Kidney epithelial cell (primary cell): ENCODE results near the gene ARMC3. TPM values are rescaled to one million over a fixed set of nuclear protein-coding genes. Genes with fewer than 3 reads are reported as not detected.

Experiments
- DNase-seq: peaks from one replicate; pipeline ENCODE4 v3.0.0-alpha.2; 2010; ENCODE audit warnings: low read depth
- H3K27me3 ChIP-seq: 2 replicates; pipeline ENCODE4 v1.6.0; 2011; ENCODE audit warnings: low read length; ENCODE audit not compliant: control insufficient read depth, insufficient read depth
- H3K36me3 ChIP-seq: 2 replicates; pipeline ENCODE4 v1.5.1; 2011; ENCODE audit warnings: low read length; ENCODE audit not compliant: control insufficient read depth, insufficient read depth
- H3K4me3 ChIP-seq: 2 replicates; pipeline ENCODE4 v1.5.1; 2011; ENCODE audit warnings: low read depth, mild to moderate bottlenecking, control low read depth, low read length
- total RNA-seq: library from RNA; depleted of rRNA; stranded (reverse); fragments of >200 nt; gene quantifications from 2 replicates; pipeline ENCODE4 v1.2.3, GENCODE V29; 2015
- TF ChIP-seq, protein P1 (sequence below): IDR thresholded peaks from 2 replicates; pipeline ENCODE4 v1.5.1; 2011; ENCODE audit warnings: mild to moderate bottlenecking, moderate library complexity, low read length, control low read depth, inconsistent platforms; ENCODE audit not compliant: insufficient read depth, poor library complexity, severe bottlenecking

ARMC3 gene, protein sequence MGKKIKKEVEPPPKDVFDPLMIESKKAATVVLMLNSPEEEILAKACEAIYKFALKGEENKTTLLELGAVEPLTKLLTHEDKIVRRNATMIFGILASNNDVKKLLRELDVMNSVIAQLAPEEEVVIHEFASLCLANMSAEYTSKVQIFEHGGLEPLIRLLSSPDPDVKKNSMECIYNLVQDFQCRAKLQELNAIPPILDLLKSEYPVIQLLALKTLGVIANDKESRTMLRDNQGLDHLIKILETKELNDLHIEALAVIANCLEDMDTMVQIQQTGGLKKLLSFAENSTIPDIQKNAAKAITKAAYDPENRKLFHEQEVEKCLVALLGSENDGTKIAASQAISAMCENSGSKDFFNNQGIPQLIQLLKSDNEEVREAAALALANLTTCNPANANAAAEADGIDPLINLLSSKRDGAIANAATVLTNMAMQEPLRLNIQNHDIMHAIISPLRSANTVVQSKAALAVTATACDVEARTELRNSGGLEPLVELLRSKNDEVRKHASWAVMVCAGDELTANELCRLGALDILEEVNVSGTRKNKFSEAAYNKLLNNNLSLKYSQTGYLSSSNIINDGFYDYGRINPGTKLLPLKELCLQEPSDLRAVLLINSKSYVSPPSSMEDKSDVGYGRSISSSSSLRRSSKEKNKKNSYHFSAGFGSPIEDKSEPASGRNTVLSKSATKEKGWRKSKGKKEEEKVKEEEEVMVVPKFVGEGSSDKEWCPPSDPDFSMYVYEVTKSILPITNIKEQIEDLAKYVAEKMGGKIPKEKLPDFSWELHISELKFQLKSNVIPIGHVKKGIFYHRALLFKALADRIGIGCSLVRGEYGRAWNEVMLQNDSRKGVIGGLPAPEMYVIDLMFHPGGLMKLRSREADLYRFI
- 0.34 and 1.6 TPM in 2 replicates for total RNA-seq

DNA sequence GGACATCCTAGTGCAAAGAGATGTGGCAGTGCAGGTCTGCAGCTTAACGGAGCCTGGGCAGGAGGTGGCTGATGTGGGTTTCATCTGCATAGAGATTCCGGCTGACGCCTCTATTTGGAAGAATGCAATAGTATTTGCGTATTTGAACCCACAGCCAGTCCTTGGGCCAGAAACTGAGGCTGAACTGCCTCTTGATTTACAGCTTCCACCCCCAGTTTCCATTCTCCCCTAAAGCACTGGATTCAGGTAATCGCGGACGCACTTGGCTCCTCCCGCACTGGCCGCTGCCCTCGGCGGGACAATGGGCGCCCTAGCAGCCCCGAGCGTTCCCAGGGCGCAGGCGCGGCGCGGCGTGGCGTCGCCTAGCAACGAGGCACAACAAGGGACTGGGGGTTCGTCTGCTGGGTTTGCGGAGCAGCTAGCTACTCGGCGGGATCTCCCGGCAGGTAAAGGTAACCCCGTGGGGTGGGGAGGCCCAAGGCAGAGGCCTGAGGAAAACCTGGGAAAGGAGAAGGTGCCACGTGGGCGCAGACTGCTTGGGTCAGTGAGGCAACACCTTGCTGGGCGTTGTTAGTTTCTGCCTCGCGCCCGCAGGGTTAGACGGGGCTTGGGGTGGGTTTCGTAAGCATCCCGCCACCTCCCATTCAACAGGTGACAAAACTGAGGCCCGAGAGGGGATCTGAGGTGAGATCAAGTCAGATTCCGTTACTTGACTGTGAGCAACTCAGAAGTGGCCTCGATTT is at the start of gene ARMC3:
Gene ARMC3, plus strand, starts transcription at position 393 of the 743 bp plus-strand sequence. CDS start 3,944 bp downstream, outside the sequence.
- H3K36me3 ChIP-seq = no peaks in the 10 kb centered on the region
- peak; percentile 19 for DNase-seq
- H3K4me3 ChIP-seq = peak within 1 kb of the TSS; percentile 56
- no peaks in the 10 kb centered on the region for H3K27me3 ChIP-seq
- TF ChIP-seq, protein P1, sequence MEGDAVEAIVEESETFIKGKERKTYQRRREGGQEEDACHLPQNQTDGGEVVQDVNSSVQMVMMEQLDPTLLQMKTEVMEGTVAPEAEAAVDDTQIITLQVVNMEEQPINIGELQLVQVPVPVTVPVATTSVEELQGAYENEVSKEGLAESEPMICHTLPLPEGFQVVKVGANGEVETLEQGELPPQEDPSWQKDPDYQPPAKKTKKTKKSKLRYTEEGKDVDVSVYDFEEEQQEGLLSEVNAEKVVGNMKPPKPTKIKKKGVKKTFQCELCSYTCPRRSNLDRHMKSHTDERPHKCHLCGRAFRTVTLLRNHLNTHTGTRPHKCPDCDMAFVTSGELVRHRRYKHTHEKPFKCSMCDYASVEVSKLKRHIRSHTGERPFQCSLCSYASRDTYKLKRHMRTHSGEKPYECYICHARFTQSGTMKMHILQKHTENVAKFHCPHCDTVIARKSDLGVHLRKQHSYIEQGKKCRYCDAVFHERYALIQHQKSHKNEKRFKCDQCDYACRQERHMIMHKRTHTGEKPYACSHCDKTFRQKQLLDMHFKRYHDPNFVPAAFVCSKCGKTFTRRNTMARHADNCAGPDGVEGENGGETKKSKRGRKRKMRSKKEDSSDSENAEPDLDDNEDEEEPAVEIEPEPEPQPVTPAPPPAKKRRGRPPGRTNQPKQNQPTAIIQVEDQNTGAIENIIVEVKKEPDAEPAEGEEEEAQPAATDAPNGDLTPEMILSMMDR = no peak

DNA sequence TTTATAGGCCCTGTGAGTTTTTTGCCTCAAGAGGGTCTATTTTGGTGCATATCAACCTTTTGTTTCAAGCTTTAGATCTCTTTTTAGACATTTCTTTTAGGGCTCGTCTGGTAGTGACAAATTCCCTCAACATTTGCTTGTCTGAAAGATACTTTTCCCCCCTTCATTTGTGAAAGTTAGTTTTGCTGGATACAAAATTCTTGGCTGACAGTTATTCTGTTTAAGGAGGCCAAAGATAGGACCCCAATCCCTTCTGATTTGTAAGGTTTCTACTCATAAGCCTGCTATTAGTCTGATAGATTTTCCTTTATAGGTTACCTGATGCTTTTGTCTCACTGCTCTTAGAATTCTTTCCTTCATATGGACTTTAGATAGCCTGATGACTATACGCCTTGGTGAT is 36.1 kb upstream of the ARMC3 start:
- H3K36me3 ChIP-seq = no peaks in the 10 kb centered on the region
- no peak for DNase-seq
- H3K27me3 ChIP-seq = no peaks in the 10 kb centered on the region
- no peak overlapping the region for H3K4me3 ChIP-seq
- TF ChIP-seq, protein P1 = no peak

DNA sequence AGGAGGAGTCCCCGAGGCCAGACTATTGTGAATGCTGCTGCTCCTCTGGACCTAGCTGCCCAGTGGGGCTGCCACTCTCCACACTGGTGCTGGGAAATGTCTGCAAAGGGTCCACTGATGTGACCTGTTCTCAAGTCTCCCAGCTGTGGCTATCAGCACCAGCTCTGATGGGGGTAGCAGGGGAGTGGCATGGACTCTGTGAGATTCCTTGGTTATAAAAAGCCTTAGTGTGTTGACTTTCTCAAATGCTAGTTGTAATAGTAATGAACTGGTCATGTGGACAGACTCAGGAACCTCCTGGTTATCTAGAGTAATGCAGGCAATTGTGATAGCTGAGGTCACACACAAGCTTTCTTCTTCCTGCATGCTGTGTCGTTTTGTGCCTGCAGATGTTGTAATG is 34.1 kb upstream of the ARMC3 start:
- H3K27me3 ChIP-seq = no peaks in the 10 kb centered on the region
- TF ChIP-seq, protein P1 = no peak
- H3K36me3 ChIP-seq = no peaks in the 10 kb centered on the region
- DNase-seq = no peak
- H3K4me3 ChIP-seq = no peak overlapping the region

DNA sequence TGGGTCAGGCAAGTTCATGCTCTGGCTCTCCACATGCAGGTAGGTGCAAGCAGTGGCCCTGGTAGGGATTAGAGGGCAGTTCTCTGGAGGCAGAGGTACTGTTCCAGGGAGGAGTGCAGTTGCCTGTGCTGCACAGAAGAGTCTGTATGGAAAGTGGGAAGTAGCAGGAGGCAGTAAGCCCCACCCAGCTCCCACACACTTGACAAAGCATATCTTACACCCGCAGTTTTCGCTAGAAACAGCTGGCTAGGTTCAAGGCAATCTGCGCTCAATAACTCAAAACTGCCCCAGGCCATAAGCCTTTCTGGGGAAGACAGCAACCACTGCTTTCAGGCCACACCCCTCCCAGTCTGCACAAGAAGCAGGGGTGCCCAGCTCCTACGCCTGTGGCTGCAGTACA is 33.1 kb upstream of the ARMC3 start:
- TF ChIP-seq, protein P1 = no peak

DNA sequence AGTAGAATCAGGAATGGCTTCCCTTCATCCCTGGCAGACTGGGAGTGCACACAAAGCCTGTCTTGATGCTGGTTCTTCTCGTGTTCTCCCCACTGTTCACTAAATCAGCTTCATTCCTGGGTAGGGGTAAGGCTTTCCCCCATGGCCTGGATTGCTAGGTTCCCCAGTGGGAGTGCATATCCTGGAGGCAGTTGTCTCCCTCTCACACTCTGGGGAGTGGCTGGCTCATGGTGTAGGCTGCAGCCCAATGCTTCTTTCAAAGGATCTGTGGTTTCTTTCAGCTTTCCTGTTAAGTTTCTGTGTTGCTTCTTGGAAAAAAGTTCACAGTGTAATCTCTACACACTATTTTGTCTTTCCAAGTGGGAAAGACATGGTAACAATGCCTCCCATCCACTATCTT is 32.6 kb upstream of the ARMC3 start:
- TF ChIP-seq, protein P1 = no peak
- no peak for DNase-seq
- Histone ChIP-seq H3K36me3 (no peaks in the 10 kb centered on the region), H3K4me3 (no peak overlapping the region), H3K27me3 (no peaks in the 10 kb centered on the region)

More for the DNA sequence above, 33.1 kb upstream of the ARMC3 start:
- no peak for DNase-seq
- Histone ChIP-seq H3K4me3 (no peak overlapping the region), H3K36me3 (no peaks in the 10 kb centered on the region), H3K27me3 (no peaks in the 10 kb centered on the region)
